Small intestine (tissue), 7 donors: ENCODE results near the gene VIPR2. TPM values are rescaled to one million over a fixed set of nuclear protein-coding genes. Genes with fewer than 3 reads are reported as not detected.

Experiments
- DNase-seq, 2 donors: peaks; one replicate each; pipeline versions ENCODE4 v3.0.0 to v3.0.0-alpha.2; 2013
- FAIRE-seq: peaks from 2 replicates; lab custom pipeline; 2012; peaks lifted over from hg19 to GRCh38; lab: Jason Lieb, UNC
- H3K27ac ChIP-seq, 3 donors: one replicate each; pipeline ENCODE4 v1.5.1; 2013; ENCODE audit warnings: low read length in 2 of 3, mild to moderate bottlenecking in 2 of 3, control low read depth in 1 of 3, inconsistent platforms in 1 of 3, low read depth in 1 of 3, moderate library complexity in 1 of 3
- H3K27me3 ChIP-seq, 3 donors: one replicate each; pipeline ENCODE4 v1.6.1; 2013; ENCODE audit warnings: low read length in 3 of 3, inconsistent platforms in 1 of 3; ENCODE audit not compliant: control insufficient read depth in 3 of 3, insufficient read depth in 3 of 3
- H3K36me3 ChIP-seq, 3 donors: one replicate each; pipeline ENCODE4 v1.6.1; 2013; ENCODE audit warnings: low read length in 3 of 3, inconsistent platforms in 1 of 3, low read depth in 1 of 3, mild to moderate bottlenecking in 1 of 3, moderate library complexity in 1 of 3; ENCODE audit not compliant: control insufficient read depth in 3 of 3, insufficient read depth in 2 of 3
- H3K4me1 ChIP-seq, 3 donors: one replicate each; pipeline ENCODE4 v1.6.1; 2013; ENCODE audit warnings: low read length in 2 of 3, inconsistent platforms in 1 of 3, low read depth in 1 of 3, mild to moderate bottlenecking in 1 of 3, moderate library complexity in 1 of 3; ENCODE audit not compliant: control insufficient read depth in 3 of 3, insufficient read depth in 2 of 3
- H3K4me3 ChIP-seq, 3 donors: one replicate each; pipeline ENCODE4 v1.5.1; 2013; ENCODE audit warnings: low read length in 3 of 3, control low read depth in 1 of 3, inconsistent platforms in 1 of 3, low read depth in 1 of 3, mild to moderate bottlenecking in 1 of 3, moderate library complexity in 1 of 3
- H3K9me3 ChIP-seq, 2 donors: one replicate each; pipeline ENCODE4 v1.6.1; 2013; ENCODE audit warnings: low read depth in 1 of 2, low read length in 1 of 2; ENCODE audit not compliant: control insufficient read depth in 2 of 2, insufficient read depth in 1 of 2
- WGBS, 3 donors: extraction: QIAGEN DNeasy Blood & Tissue Kit; methylation state at CpG; one replicate each; pipeline ENCODE4 v1.1.7; 2013; 5-methylcytosine and 5-hydroxymethylcytosine counted together
- polyA plus RNA-seq, 4 donors: library from polyadenylated mRNA; stranded (reverse) in 3 of 4; unstranded in 1 of 4; fragments of 200-250 nt in 3 of 4; fragments of 120-200 nt in 1 of 4; gene quantifications; one replicate each; pipeline versions ENCODE4 v1.2.1 to v1.2.3, GENCODE V29; 2013
- donor health status: healthy with polysubstance abuse.
- donor health status: control.
- donor health status: control.
- donor health status: Bipolar disorder and iron deficiency.
- donor health status: healthy.

The VIPR2 gene
- polyA plus RNA-seq, 4 donors = 0.81 to 1.2 (median 0.97) TPM; not detected in 1

DNA sequence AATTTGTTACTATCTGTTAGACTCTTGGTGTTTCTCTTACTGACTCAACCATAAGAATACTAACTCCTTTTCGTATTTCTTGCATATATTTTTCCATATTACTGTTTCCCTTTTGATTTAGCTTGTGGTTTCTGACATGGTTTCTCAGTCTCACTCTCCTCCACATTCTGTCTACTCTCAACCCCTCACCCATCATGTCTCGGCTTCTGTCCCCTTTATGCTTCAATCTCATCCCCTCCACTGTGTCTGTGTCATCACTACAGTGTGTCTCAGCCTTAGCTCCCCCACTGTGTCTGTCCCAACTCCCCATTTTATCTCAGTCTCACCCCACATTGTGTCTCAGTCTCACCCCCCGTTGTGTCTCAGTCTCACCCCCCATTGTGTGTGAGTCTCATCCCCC lies 126.9 kb downstream of the VIPR2 start:
- H3K27me3 ChIP-seq = no peaks in the 10 kb centered on the region
- WGBS, 3 donors = 69 to 74% (median 71%) methylated on average over 3 of the region's 3 CpGs
- no peaks in the 10 kb centered on the region for H3K36me3 ChIP-seq
- no peak overlapping the region for H3K4me3 ChIP-seq
- peaks cover 0 to 16% (median 0%) of the 10 kb centered on the region in 3 donors for H3K4me1 ChIP-seq
- no peak overlapping the region for H3K27ac ChIP-seq
- H3K9me3 ChIP-seq = peaks cover 0 to 5% of the 10 kb centered on the region in 2 donors
- FAIRE-seq = no peak
- no peak for DNase-seq

- Histone ChIP-seq H3K9me3 (peaks cover 0 to 5% of the 10 kb centered on the region in 2 donors), H3K27me3 (no peaks in the 10 kb centered on the region), H3K36me3 (no peaks in the 10 kb centered on the region), H3K4me1 (peaks cover 0 to 18% (median 0%) of the 10 kb centered on the region in 3 donors), H3K27ac (no peak overlapping the region), H3K4me3 (no peak overlapping the region)
- 91 to 92% (median 92%) methylated on average over 10 of the region's 10 CpGs for WGBS, 3 donors
- DNase-seq (no peak), FAIRE-seq (no peak)
Measured at GRCh38 chr7:159017210-159017609, 127.5 kb downstream of the VIPR2 start.

DNA sequence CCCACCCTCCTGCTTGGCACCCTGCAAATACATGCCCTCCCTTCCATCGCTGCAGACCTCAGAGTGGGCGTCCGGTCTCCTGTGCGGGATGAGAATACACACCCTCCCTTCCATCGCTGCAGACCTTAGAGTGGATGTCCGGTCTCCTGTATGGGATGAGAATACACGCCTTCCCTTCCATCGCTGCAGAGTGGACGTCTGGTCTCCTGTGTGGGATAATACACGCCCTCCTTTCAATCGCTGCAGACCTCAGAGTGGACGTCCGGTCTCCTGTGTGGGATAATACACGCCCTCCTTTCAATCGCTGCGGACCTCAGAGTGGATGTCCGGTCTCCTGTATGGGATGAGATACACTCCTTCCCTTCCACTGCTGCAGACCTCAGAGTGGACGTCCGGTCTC lies 128.1 kb downstream of the VIPR2 start:
- no peak overlapping the region for H3K4me3 ChIP-seq
- no peak overlapping the region for H3K27ac ChIP-seq
- peaks cover 0 to 18% (median 0%) of the 10 kb centered on the region in 3 donors for H3K4me1 ChIP-seq
- FAIRE-seq = no peak
- H3K9me3 ChIP-seq = peaks cover 0 to 5% of the 10 kb centered on the region in 2 donors
- H3K27me3 ChIP-seq = no peaks in the 10 kb centered on the region
- DNase-seq = no peak
- 89 to 91% (median 90%) methylated on average over 19 of the region's 19 CpGs for WGBS, 3 donors
- H3K36me3 ChIP-seq = no peaks in the 10 kb centered on the region

- Histone ChIP-seq H3K4me1 (peaks cover 0 to 18% (median 0%) of the 10 kb centered on the region in 3 donors), H3K36me3 (no peaks in the 10 kb centered on the region), H3K27me3 (no peaks in the 10 kb centered on the region), H3K9me3 (peaks cover 0 to under 1% of the 10 kb centered on the region in 2 donors), H3K27ac (no peak overlapping the region), H3K4me3 (no peak overlapping the region)
- DNase-seq (peak in 1 of 2 donors; percentile 78), FAIRE-seq (no peak)
- WGBS, 3 donors = 22 to 49% (median 43%) methylated on average over 24 of the region's 24 CpGs
Measured at GRCh38 chr7:159015454-159016410, 128.9 kb downstream of the VIPR2 start.

- no peak for DNase-seq
- WGBS, 3 donors = 73 to 81% (median 74%) methylated on average over 6 of the region's 6 CpGs
- H3K36me3 ChIP-seq = no peaks in the 10 kb centered on the region
- peaks cover 0 to 18% (median 0%) of the 10 kb centered on the region in 3 donors for H3K4me1 ChIP-seq
- H3K27me3 ChIP-seq = no peaks in the 10 kb centered on the region
- H3K27ac ChIP-seq = no peak overlapping the region
- no peak for FAIRE-seq
- no peak overlapping the region for H3K4me3 ChIP-seq
- no peaks in the 10 kb centered on the region for H3K9me3 ChIP-seq
Measured at GRCh38 chr7:159015081-159015453, 129.6 kb downstream of the VIPR2 start.

- no peak for FAIRE-seq
- no peak for DNase-seq
- H3K27ac ChIP-seq = no peak overlapping the region
Measured at GRCh38 chr7:159014297-159015062, 130.2 kb downstream of the VIPR2 start.

GRCh38 chr7:159013825-159014289 lies 130.8 kb downstream of the VIPR2 start:
- Histone ChIP-seq H3K27me3 (no peaks in the 10 kb centered on the region), H3K36me3 (no peaks in the 10 kb centered on the region), H3K9me3 (no peaks in the 10 kb centered on the region), H3K27ac (no peak overlapping the region), H3K4me3 (no peak overlapping the region), H3K4me1 (peaks cover 0 to 18% (median 0%) of the 10 kb centered on the region in 3 donors)
- no peak for FAIRE-seq
- 84 to 91% (median 90%) methylated on average over 9 of the region's 9 CpGs for WGBS, 3 donors
- DNase-seq = no peak

More at GRCh38 chr7:159014297-159015062, 130.2 kb downstream of the VIPR2 start:
- Histone ChIP-seq H3K27me3 (no peaks in the 10 kb centered on the region), H3K4me3 (no peak overlapping the region), H3K9me3 (no peaks in the 10 kb centered on the region), H3K4me1 (peaks cover 0 to 18% (median 0%) of the 10 kb centered on the region in 3 donors), H3K36me3 (no peaks in the 10 kb centered on the region)
- 90 to 95% (median 92%) methylated on average over 20 of the region's 20 CpGs for WGBS, 3 donors

DNA sequence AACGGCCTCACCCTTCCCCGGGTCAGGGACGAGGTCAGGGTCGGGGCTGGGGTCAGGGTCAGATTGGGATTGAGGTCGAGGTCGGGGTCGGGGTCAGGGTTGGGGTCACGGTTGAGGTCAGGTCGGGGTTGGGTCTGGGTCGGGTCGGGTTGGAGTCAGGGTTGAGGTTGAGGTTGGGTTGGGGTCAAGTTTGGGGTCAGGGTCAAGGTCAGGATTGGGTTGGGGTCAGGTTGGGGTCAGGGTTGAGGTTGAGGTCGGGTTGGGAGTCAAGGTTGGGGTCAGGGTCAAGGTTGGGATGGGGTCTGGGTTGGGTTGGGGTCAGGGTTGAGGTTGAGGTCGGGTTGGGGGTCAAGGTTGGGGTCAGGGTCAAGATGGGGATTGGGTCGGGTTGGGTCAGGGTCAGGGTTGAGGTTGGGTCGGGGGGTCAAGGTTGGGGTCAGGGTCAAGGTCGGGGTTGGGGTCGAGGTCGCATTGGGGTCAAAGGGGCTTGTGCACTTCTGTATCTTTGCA lies 131.4 kb downstream of the VIPR2 start:
- DNase-seq = no peak
- 70 to 85% (median 74%) methylated on average over 18 of the region's 18 CpGs for WGBS, 3 donors

More for the DNA sequence above, 131.4 kb downstream of the VIPR2 start:
- Histone ChIP-seq H3K27me3 (no peaks in the 10 kb centered on the region), H3K9me3 (no peaks in the 10 kb centered on the region), H3K36me3 (no peaks in the 10 kb centered on the region), H3K4me3 (no peak overlapping the region), H3K27ac (no peak overlapping the region), H3K4me1 (peaks cover 0 to 18% (median 0%) of the 10 kb centered on the region in 3 donors)
- FAIRE-seq = no peak
